ENCODE results near the gene PRDM16. TPM values are rescaled to one million over a fixed set of nuclear protein-coding genes. Genes with fewer than 3 reads are reported as not detected.

Gene PRDM16
- total and polyA plus RNA-seq, 3 donors from 2014 or later: 2.1 to 5.6 (median 4.7) TPM

GRCh38 chr1:3319874-3320245 is 250.9 kb downstream of the PRDM16 start:
- no peak overlapping the region for H3K27ac ChIP-seq
- no peak overlapping the region for H3K4me3 ChIP-seq
- no peak for TF ChIP-seq POLR2A (IDR thresholded peaks at IDR 0.05)
- TF ChIP-seq, protein P1, sequence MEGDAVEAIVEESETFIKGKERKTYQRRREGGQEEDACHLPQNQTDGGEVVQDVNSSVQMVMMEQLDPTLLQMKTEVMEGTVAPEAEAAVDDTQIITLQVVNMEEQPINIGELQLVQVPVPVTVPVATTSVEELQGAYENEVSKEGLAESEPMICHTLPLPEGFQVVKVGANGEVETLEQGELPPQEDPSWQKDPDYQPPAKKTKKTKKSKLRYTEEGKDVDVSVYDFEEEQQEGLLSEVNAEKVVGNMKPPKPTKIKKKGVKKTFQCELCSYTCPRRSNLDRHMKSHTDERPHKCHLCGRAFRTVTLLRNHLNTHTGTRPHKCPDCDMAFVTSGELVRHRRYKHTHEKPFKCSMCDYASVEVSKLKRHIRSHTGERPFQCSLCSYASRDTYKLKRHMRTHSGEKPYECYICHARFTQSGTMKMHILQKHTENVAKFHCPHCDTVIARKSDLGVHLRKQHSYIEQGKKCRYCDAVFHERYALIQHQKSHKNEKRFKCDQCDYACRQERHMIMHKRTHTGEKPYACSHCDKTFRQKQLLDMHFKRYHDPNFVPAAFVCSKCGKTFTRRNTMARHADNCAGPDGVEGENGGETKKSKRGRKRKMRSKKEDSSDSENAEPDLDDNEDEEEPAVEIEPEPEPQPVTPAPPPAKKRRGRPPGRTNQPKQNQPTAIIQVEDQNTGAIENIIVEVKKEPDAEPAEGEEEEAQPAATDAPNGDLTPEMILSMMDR (IDR thresholded peaks at IDR 0.05): peak; percentile 10 to 68 (median 54)
- H3K9me3 ChIP-seq: no peaks in the 10 kb centered on the region
- DNase-seq: peak; percentile 35
- H3K27me3 ChIP-seq: no peaks in the 10 kb centered on the region
- H3K36me3 ChIP-seq (ENCODE audit: low read depth, missing control alignments): no peaks in the 10 kb centered on the region
- intact Hi-C loops (cut with DNase I; ENCODE audit: low total_unique reads): no loop called here
- 69 to 70% methylated on average over 3 to 4 of the region's 4 CpGs for WGBS, 2 donors
- H3K4me1 ChIP-seq: peaks cover 5% of the 10 kb centered on the region

- WGBS, 2 donors: 72 to 81% methylated on average over 12 to 18 of the region's 18 CpGs
- H3K36me3 ChIP-seq (ENCODE audit: low read depth, missing control alignments): no peaks in the 10 kb centered on the region
- H3K4me3 ChIP-seq: no peak overlapping the region
- no peaks in the 10 kb centered on the region for H3K9me3 ChIP-seq
- H3K4me1 ChIP-seq: no peaks in the 10 kb centered on the region
- TF ChIP-seq POLR2A (IDR thresholded peaks at IDR 0.05): no peak
- TF ChIP-seq, protein P1 (IDR thresholded peaks at IDR 0.05): no peak
- no peaks in the 10 kb centered on the region for H3K27me3 ChIP-seq
- intact Hi-C loops (cut with DNase I; ENCODE audit: low total_unique reads): no loop called here
- no peak overlapping the region for H3K27ac ChIP-seq
- DNase-seq: no peak
These were observed 251.5 kb downstream of the PRDM16 start for GRCh38 chr1:3320246-3321152.

GRCh38 chr1:3321559-3322449 is 252.8 kb downstream of the PRDM16 start:
- no peaks in the 10 kb centered on the region for H3K27me3 ChIP-seq
- H3K27ac ChIP-seq: no peak overlapping the region
- 70 to 79% methylated on average over 24 to 25 of the region's 25 CpGs for WGBS, 2 donors
- no peaks in the 10 kb centered on the region for H3K9me3 ChIP-seq
- H3K4me1 ChIP-seq: no peaks in the 10 kb centered on the region
- no peak overlapping the region for H3K4me3 ChIP-seq
- H3K36me3 ChIP-seq (ENCODE audit: low read depth, missing control alignments): no peaks in the 10 kb centered on the region
- no peak for DNase-seq
- no peak for TF ChIP-seq POLR2A (IDR thresholded peaks at IDR 0.05)
- TF ChIP-seq, protein P1 (IDR thresholded peaks at IDR 0.05): no peak
- intact Hi-C loops (cut with DNase I; ENCODE audit: low total_unique reads): no loop called here

DNA sequence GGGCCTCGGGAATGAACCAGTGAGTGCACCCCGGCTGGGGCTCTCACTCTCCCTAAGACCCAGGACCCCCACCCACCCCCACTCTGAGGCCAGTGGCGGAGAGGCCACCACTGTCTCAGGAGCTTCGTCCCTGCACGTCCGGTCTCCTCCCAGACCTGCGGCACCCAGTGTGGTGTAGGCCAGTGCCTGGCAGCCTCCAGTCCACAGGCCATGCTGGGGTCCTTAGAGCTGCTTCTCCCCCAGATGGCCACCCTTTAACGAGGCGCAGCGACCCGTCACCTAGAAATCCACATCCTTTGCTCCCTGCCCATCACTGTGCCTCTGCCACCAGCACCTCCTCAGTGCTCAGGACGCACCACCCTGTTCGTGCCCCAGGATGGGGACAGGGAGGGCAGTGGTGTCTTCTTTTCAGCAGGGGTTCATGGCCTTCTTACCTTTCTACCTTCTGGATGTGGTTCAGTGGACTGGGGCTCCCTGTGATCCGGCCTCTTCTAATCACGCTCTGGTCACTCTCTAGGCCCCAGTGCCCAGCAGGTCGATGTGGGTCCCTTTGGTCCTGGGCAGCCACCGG is 253.5 kb downstream of the PRDM16 start:
- H3K4me1 ChIP-seq: no peaks in the 10 kb centered on the region
- no peak overlapping the region for H3K27ac ChIP-seq
- no peak for DNase-seq
- TF ChIP-seq, protein P1 (IDR thresholded peaks at IDR 0.05): no peak
- TF ChIP-seq POLR2A (IDR thresholded peaks at IDR 0.05): no peak
- WGBS, 2 donors: 91% methylated on average over 13 to 17 of the region's 17 CpGs
- H3K4me3 ChIP-seq: no peak overlapping the region
- no peaks in the 10 kb centered on the region for H3K27me3 ChIP-seq
- no peaks in the 10 kb centered on the region for H3K9me3 ChIP-seq
- no peaks in the 10 kb centered on the region for H3K36me3 ChIP-seq (ENCODE audit: low read depth, missing control alignments)
- intact Hi-C loops (cut with DNase I; ENCODE audit: low total_unique reads): no loop called here

Measured in testis (tissue), 3 donors.